ENCODE results near the gene CSRNP3.

DNA sequence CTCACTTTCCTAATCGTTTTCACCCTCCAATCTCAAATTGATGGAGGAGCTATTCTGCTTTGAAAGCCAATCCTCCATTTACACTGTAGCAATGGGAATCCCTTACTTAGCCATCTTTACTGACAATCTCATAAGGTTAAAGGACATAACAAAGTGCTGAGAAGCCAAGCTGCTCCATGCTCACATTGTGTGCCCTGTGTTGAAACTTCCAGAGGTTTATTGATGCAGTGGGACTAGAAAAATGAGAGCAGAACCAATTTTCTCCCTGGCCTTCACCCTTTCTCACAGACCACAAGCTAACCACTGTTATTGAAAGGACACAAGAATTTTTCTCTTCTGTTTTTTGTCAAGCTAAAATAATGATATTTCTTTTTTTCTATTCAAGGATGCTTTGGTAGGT is 63.8 kb downstream of the CSRNP3 start:
- TF ChIP-seq, protein P1, sequence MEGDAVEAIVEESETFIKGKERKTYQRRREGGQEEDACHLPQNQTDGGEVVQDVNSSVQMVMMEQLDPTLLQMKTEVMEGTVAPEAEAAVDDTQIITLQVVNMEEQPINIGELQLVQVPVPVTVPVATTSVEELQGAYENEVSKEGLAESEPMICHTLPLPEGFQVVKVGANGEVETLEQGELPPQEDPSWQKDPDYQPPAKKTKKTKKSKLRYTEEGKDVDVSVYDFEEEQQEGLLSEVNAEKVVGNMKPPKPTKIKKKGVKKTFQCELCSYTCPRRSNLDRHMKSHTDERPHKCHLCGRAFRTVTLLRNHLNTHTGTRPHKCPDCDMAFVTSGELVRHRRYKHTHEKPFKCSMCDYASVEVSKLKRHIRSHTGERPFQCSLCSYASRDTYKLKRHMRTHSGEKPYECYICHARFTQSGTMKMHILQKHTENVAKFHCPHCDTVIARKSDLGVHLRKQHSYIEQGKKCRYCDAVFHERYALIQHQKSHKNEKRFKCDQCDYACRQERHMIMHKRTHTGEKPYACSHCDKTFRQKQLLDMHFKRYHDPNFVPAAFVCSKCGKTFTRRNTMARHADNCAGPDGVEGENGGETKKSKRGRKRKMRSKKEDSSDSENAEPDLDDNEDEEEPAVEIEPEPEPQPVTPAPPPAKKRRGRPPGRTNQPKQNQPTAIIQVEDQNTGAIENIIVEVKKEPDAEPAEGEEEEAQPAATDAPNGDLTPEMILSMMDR (IDR thresholded peaks at IDR 0.05) = no peak
- TF ChIP-seq, protein P2, sequence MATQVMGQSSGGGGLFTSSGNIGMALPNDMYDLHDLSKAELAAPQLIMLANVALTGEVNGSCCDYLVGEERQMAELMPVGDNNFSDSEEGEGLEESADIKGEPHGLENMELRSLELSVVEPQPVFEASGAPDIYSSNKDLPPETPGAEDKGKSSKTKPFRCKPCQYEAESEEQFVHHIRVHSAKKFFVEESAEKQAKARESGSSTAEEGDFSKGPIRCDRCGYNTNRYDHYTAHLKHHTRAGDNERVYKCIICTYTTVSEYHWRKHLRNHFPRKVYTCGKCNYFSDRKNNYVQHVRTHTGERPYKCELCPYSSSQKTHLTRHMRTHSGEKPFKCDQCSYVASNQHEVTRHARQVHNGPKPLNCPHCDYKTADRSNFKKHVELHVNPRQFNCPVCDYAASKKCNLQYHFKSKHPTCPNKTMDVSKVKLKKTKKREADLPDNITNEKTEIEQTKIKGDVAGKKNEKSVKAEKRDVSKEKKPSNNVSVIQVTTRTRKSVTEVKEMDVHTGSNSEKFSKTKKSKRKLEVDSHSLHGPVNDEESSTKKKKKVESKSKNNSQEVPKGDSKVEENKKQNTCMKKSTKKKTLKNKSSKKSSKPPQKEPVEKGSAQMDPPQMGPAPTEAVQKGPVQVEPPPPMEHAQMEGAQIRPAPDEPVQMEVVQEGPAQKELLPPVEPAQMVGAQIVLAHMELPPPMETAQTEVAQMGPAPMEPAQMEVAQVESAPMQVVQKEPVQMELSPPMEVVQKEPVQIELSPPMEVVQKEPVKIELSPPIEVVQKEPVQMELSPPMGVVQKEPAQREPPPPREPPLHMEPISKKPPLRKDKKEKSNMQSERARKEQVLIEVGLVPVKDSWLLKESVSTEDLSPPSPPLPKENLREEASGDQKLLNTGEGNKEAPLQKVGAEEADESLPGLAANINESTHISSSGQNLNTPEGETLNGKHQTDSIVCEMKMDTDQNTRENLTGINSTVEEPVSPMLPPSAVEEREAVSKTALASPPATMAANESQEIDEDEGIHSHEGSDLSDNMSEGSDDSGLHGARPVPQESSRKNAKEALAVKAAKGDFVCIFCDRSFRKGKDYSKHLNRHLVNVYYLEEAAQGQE (IDR thresholded peaks at IDR 0.05; ENCODE audit: insufficient read depth in 1 of 2, low read depth in 2 of 2, low read length in 1 of 2) = no peak
- TF ChIP-seq TCF7L2 (IDR thresholded peaks at IDR 0.05; ENCODE audit: low read depth, low read length) = no peak
- TF ChIP-seq POLR2AphosphoS5 (IDR thresholded peaks at IDR 0.05; ENCODE audit: low read depth, low read length) = no peak
- TF ChIP-seq SIN3A (IDR thresholded peaks at IDR 0.05; ENCODE audit: borderline replicate concordance, insufficient read depth, low read depth, low read length) = no peak

Data from Panc1 (cell line).